Stimulated activated CD8-positive, alpha-beta memory T cell treated with anti-CD3 and anti-CD28 coated beads, Interleukin-7, amount 100 ng/mL, for 1 hour (primary cell): ENCODE measurements around the gene CFAP90.

Experiments
- DNase-seq, 2 donors: peaks; one replicate each; pipeline ENCODE4 v3.0.0-alpha.2; 2020; ENCODE audit warnings: low read depth in 2 of 2

Gene CFAP90

DNA sequence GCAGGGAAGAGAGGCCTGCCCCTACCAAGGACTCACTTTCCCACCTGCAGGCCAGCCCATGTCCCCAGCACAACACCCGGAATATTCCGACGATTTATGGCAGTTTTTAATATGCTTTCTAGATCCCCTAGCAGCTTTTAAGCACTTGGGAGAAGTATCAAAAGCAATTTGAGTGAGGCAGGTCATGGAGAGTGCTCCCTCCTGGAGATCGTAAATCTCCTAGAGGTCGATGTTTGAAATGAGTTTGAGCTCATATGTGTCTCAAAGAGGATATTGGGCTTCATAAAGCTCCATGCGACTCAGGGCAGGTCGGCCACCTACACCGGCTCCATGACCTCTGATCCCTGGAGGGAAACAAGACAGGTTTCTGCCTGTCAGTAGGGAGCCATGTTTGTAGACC is 27.3 kb downstream of the CFAP90 start:
- no peak for DNase-seq

- DNase-seq, result no peak
Observed at GRCh38 chr5:7822449-7822848, 28.5 kb downstream of the CFAP90 start.

DNA sequence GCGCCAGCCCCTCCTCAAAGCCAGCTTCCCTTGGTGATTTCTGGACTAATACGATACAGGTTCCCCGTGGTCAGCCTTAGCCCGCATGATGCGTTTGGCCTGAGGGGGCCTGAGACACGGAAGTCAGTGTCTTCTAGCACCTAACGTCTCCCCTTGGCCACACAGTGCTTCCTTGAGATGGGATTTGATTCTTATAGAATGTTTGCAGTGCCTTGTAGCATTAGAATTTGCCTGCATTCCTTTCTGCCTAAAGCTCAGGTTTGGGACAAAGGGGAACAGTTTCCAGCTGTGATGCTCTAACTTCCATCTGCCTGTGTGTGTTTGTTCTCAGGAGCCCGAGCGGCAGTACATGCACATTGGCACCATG is 34.4 kb downstream of the CFAP90 start:
- no peak for DNase-seq

- DNase-seq, result peak; percentile 5 to 36
Observed at GRCh38 chr5:7815892-7816534, 34.9 kb downstream of the CFAP90 start.

DNA sequence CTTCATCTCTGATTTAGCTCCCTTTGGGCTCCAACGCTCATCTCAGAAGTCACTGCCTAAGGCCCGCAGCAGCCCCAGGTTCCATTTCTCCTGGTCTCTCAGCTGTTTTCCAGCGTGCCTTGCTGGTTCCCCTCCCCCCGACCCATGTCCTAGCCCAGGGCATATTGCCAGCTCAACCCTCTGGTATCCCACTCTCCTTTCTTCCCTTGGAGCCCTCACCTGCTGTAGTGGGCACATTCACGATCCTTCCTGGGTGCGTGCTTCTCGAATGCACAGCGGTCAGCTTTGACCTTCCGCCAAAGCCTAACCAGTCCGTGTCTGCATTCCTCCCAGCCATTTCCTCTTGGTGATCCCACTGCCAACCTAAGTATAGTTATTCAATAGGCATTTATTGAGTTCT is 36.1 kb downstream of the CFAP90 start:
- DNase-seq, result no peak

- DNase-seq, result no peak
Observed at GRCh38 chr5:7813576-7813975, 37.4 kb downstream of the CFAP90 start.

- no peak for DNase-seq
Observed at GRCh38 chr5:7813007-7813406, 37.9 kb downstream of the CFAP90 start.

GRCh38 chr5:7811715-7812114 is 39.2 kb downstream of the CFAP90 start:
- DNase-seq, result no peak

GRCh38 chr5:7808998-7809397 is 41.9 kb downstream of the CFAP90 start:
- DNase-seq, result no peak

DNA sequence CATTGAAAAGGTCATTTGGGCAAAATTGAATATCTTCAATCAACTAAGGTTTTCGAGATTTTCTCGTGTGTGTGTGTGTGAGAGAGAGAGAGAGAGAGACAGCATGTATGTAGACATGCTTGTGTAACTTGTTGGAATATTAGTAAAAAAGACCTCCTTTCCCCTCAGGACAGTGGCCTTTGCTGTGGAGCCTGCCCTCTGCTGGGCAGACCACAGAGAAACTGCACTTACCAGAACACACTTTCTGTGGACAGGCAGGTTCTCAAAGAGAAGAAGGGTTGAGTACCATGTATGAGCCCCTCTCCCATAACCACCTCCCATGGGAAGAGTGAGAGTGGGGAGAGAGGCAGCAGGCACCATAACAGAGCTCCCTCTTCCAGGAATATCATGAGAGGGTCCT is 45.6 kb downstream of the CFAP90 start:
- no peak for DNase-seq

DNA sequence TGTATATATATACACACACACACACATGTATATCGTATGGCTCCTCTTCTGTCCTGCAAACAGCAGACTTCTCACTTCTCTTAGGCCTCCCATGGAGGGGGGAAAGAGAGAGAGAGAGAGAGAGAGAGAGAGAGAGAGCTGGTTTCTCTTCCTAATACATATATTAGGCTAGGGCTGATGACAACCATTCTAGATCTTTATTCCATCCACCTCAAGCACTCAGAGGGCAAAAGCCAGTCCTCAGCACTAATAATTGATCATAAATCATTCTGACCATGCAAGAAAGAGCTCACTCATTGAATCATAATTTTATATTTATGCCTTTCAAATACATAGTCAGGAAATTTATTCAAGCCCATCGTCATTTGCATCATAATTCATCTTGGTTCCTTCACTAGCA is 47.0 kb downstream of the CFAP90 start:
- no peak for DNase-seq

DNA sequence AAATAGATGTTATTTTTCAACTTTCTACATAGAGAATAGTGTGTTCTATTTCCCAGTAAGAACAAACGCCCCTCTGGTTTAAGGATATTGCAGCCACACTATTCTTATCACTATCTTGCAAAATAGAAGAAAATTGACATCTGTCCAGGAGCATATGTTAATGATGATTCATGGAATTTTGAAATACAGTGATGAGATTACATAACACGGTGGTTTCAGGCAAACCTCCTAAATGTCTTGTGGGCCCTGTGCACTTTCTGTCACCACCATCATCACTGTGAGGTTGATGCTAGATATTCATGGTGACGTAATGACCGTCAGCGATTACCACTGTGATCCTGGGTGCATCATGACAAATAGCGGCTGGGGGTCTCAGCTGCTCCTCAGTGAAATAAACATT is 48.1 kb downstream of the CFAP90 start:
- no peak for DNase-seq

DNA sequence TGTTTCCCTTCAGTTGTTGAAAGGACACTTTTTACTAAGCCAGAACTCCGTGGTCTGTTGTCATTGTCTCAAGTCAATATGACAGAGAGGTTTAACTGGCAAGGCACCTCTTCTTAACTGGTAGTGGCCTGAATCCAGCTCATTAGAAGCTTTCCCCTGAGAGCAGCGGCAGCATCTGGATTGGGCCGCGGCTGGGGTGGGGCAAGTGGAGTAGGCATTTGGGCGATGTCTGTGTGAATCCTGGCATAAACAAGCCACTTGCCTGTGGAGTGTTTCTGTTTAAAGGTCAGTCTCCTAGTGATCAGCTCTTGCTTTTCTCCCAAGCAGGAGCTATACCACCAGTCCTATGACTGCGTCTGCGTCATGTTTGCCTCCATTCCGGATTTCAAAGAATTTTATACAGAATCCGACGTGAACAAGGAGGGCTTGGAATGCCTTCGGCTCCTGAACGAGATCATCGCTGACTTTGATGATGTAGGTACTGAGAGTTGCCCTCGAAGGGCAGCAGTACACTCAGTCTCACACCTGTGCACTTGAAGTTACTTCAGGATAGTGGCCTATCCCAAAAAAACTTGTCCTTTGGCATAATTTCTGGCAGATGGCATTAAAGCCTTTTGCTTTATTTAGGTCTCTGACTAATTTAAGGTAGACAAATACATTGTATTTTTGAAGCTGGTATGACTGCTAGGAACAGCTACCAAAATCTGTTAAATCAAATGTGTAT is 48.9 kb downstream of the CFAP90 start:
- DNase-seq, result no peak

DNA sequence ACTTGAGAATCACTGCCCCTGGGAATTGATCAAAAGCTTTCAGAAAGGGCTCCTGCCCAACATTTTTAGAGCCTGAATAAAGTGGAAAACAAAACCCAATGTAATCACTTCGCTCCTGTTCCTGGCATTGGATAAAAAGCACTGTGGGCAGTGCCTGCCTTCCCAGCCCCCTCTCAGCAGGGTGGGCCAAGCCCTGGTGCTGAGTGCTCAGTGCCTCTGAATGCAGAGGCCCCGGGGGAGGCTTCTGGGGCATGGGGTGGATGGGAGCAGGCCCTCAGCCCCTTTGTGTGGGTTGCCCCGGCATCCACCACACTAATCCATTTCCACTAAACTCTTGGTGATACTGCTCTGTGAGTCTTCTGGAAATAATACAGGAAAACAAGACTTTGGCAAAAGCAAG is 55.6 kb downstream of the CFAP90 start:
- DNase-seq, result no peak

DNA sequence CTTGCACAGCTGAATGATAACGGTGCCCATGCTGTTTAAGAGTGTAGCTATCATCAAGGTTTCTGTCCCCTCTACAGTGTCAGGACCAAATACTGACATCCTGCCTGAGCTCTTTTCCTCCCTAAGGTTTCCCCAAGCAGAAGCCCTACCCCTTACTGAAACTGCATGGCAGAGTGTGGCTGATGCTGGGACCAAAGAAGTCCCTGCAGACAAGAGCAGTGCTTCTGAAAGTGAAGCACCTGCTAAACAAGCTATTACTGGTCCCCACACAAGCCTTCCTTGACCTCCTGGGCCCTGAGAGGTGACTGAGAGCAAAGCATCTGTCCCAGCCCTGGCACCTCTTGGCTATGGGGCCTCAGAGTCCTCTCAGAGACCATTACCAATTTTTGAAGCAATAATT is 56.1 kb downstream of the CFAP90 start:
- no peak for DNase-seq

GRCh38 chr5:7794311-7794710 is 56.6 kb downstream of the CFAP90 start:
- no peak for DNase-seq

GRCh38 chr5:7793895-7794294 is 57.0 kb downstream of the CFAP90 start:
- no peak for DNase-seq

GRCh38 chr5:7789567-7789966 is 61.4 kb downstream of the CFAP90 start:
- no peak for DNase-seq

GRCh38 chr5:7787770-7788169 is 63.2 kb downstream of the CFAP90 start:
- DNase-seq, result no peak

- no peak for DNase-seq
Observed at GRCh38 chr5:7784683-7785380, 66.1 kb downstream of the CFAP90 start.

DNA sequence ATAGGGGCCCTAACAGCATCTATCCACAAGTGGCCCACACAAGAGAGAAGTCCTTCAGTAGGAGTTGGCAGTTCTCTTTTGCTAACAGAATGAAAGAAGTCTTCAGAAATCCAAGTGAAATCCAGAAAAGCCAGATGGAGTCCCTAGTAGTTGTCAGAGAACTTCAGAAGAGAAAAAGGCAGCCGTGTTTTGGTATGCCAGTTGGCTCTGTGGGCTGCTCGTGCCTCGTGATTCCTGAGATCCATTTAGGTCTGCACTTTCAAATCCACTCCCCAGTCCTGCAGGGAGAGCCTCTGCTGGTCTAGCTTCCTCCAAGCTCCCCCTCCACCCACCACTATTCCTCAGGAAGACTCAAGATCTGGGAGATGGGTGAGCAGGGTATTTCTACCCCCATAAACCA is 69.0 kb downstream of the CFAP90 start:
- no peak for DNase-seq
